Measurements from ENCODE around the gene OR52B4.
"Not testable (repeated sequence)": the region's sequence is repeated elsewhere in the genome, so short reads cannot be mapped to it uniquely, and the experiment has no call there.

OR52B4 gene

GRCh38 chr11:4368286-4368685, at the start of gene OR52B4:
Gene OR52B4, minus strand, starts transcription at chr11:4368386. Its CDS starts 91 bp downstream, at chr11:4368295.
- in situ Hi-C loops (cut with MboI; ENCODE audit: low sequenced_read_pairs) = no loop called here

GRCh38 chr11:4416816-4417215, 48.6 kb upstream of the OR52B4 start:
- in situ Hi-C loops (cut with MboI; ENCODE audit: low sequenced_read_pairs) = no loop called here

GRCh38 chr11:4416306-4416705, 48.1 kb upstream of the OR52B4 start:
- in situ Hi-C loops (cut with MboI; ENCODE audit: low sequenced_read_pairs) = no loop called here

- in situ Hi-C loops (cut with MboI; ENCODE audit: low sequenced_read_pairs) = not testable (repeated sequence)
Observed at GRCh38 chr11:4406206-4406605, 38.0 kb upstream of the OR52B4 start.

- in situ Hi-C loops (cut with MboI; ENCODE audit: low sequenced_read_pairs) = no loop called here
Observed at GRCh38 chr11:4393858-4394223, 25.7 kb upstream of the OR52B4 start.

GRCh38 chr11:4393209-4393857, 25.1 kb upstream of the OR52B4 start, which contains the start of gene TRIM21:
Gene TRIM21, minus strand, starts transcription at chr11:4393702. Its CDS starts 3,293 bp downstream, at chr11:4390409.
- in situ Hi-C loops (cut with MboI; ENCODE audit: low sequenced_read_pairs) = no loop called here

- in situ Hi-C loops (cut with MboI; ENCODE audit: low sequenced_read_pairs) = no loop called here
Observed at GRCh38 chr11:4388221-4388620, 20.0 kb upstream of the OR52B4 start.

GRCh38 chr11:4385978-4386740, 18.0 kb upstream of the OR52B4 start:
- in situ Hi-C loops (cut with MboI; ENCODE audit: low sequenced_read_pairs) = no loop called here

- in situ Hi-C loops (cut with MboI; ENCODE audit: low sequenced_read_pairs) = no loop called here
Observed at GRCh38 chr11:4381901-4382300, 13.7 kb upstream of the OR52B4 start.

GRCh38 chr11:4375431-4376140, 7.4 kb upstream of the OR52B4 start:
- in situ Hi-C loops (cut with MboI; ENCODE audit: low sequenced_read_pairs) = no loop called here

- in situ Hi-C loops (cut with MboI; ENCODE audit: low sequenced_read_pairs) = no loop called here
Observed at GRCh38 chr11:4370166-4370565, 2.0 kb upstream of the OR52B4 start.

GRCh38 chr11:4348142-4348541, 20.0 kb downstream of the OR52B4 start:
- in situ Hi-C loops (cut with MboI; ENCODE audit: low sequenced_read_pairs) = not testable (repeated sequence)

- in situ Hi-C loops (cut with MboI; ENCODE audit: low sequenced_read_pairs) = not testable (repeated sequence)
Observed at GRCh38 chr11:4345366-4345765, 22.8 kb downstream of the OR52B4 start.

GRCh38 chr11:4334356-4334755, 33.8 kb downstream of the OR52B4 start:
- in situ Hi-C loops (cut with MboI; ENCODE audit: low sequenced_read_pairs) = not testable (repeated sequence)
